C4-2B (cell line): ENCODE results near the gene PEX16.

Experiments
- CTCF ChIP-seq: fragments of 450-650 bp; conservative IDR thresholded peaks from 2 replicates; pipeline ENCODE4 v1.5.1; 2017; ENCODE audit warnings: mild to moderate bottlenecking
- ZFX ChIP-seq: fragments of 450-650 bp; IDR thresholded peaks from 2 replicates; pipeline ENCODE4 v1.6.1; 2017

GRCh38 chr11:45885921-45886721, 31.6 kb downstream of the PEX16 start:
- TF ChIP-seq CTCF = no peak
- no peak for TF ChIP-seq ZFX
